IPS-18c (cell line): Measurements from ENCODE around the gene PLEKHM2.
"Not testable (repeated sequence)": the region's sequence is repeated elsewhere in the genome, so short reads cannot be mapped to it uniquely, and the experiment has no call there.

ENCODE experiments used
- H3K4me3 ChIP-seq: 2 replicates; pipeline ENCODE4 v1.7.0; 2013; ENCODE audit warnings: low read depth, mild to moderate bottlenecking, low read length, moderate library complexity; ENCODE audit not compliant: insufficient read depth
- H3K9me3 ChIP-seq: one replicate; pipeline ENCODE4 v1.6.1; 2013; ENCODE audit warnings: mild to moderate bottlenecking, low read length, moderate library complexity; ENCODE audit not compliant: control insufficient read depth, insufficient read depth

The PLEKHM2 gene

GRCh38 chr1:15684042-15684461, at the start of gene PLEKHM2:
PLEKHM2 (plus strand) TSS chr1:15684320; CDS start chr1:15684559, 239 bp downstream.
- Histone ChIP-seq H3K9me3 (no peaks in the 10 kb centered on the region), H3K4me3 (peak within 1 kb of the TSS; percentile 75)

- Histone ChIP-seq H3K4me3 (no peak overlapping the region), H3K9me3 (no peaks in the 10 kb centered on the region)
Observed at GRCh38 chr1:15636436-15636835, 47.7 kb upstream of the PLEKHM2 start.

GRCh38 chr1:15637826-15638225, 46.3 kb upstream of the PLEKHM2 start:
- no peak overlapping the region for H3K4me3 ChIP-seq
- no peaks in the 10 kb centered on the region for H3K9me3 ChIP-seq

GRCh38 chr1:15639262-15639661, 44.9 kb upstream of the PLEKHM2 start:
- no peaks in the 10 kb centered on the region for H3K9me3 ChIP-seq
- H3K4me3 ChIP-seq: no peak overlapping the region

- H3K9me3 ChIP-seq: no peaks in the 10 kb centered on the region
- no peak overlapping the region for H3K4me3 ChIP-seq
Observed at GRCh38 chr1:15639931-15640330, 44.2 kb upstream of the PLEKHM2 start.

GRCh38 chr1:15640667-15641066, 43.5 kb upstream of the PLEKHM2 start:
- no peak overlapping the region for H3K4me3 ChIP-seq
- H3K9me3 ChIP-seq: no peaks in the 10 kb centered on the region

- Histone ChIP-seq H3K9me3 (peaks cover 2% of the 10 kb centered on the region), H3K4me3 (no peak overlapping the region)
Observed at GRCh38 chr1:15649937-15650336, 34.2 kb upstream of the PLEKHM2 start.

GRCh38 chr1:15650433-15650832, 33.7 kb upstream of the PLEKHM2 start:
- Histone ChIP-seq H3K4me3 (no peak overlapping the region), H3K9me3 (peaks cover 2% of the 10 kb centered on the region)

GRCh38 chr1:15652130-15652529, 32.0 kb upstream of the PLEKHM2 start:
- not testable (repeated sequence) for H3K4me3 ChIP-seq, H3K9me3 ChIP-seq

GRCh38 chr1:15654091-15654690, 29.9 kb upstream of the PLEKHM2 start:
- H3K9me3 ChIP-seq: peaks cover 2% of the 10 kb centered on the region
- H3K4me3 ChIP-seq: no peak overlapping the region

GRCh38 chr1:15656464-15656863, 27.7 kb upstream of the PLEKHM2 start:
- no peak overlapping the region for H3K4me3 ChIP-seq
- H3K9me3 ChIP-seq: peaks cover 2% of the 10 kb centered on the region

- Histone ChIP-seq H3K9me3 (no peaks in the 10 kb centered on the region), H3K4me3 (no peak overlapping the region)
Observed at GRCh38 chr1:15657021-15657420, 27.1 kb upstream of the PLEKHM2 start.

GRCh38 chr1:15660151-15660550, 24.0 kb upstream of the PLEKHM2 start:
- H3K4me3 ChIP-seq: no peak overlapping the region

GRCh38 chr1:15662477-15662876, 21.6 kb upstream of the PLEKHM2 start:
- H3K9me3 ChIP-seq: no peaks in the 10 kb centered on the region
- H3K4me3 ChIP-seq: no peak overlapping the region

More at GRCh38 chr1:15660151-15660550, 24.0 kb upstream of the PLEKHM2 start:
- no peaks in the 10 kb centered on the region for H3K9me3 ChIP-seq

- no peaks in the 10 kb centered on the region for H3K9me3 ChIP-seq
- no peak overlapping the region for H3K4me3 ChIP-seq
Observed at GRCh38 chr1:15663925-15664324, 20.2 kb upstream of the PLEKHM2 start.

- no peaks in the 10 kb centered on the region for H3K9me3 ChIP-seq
- H3K4me3 ChIP-seq: no peak overlapping the region
Observed at GRCh38 chr1:15667362-15667761, 16.8 kb upstream of the PLEKHM2 start.

GRCh38 chr1:15668089-15668754, 15.9 kb upstream of the PLEKHM2 start:
- H3K9me3 ChIP-seq: no peaks in the 10 kb centered on the region
- H3K4me3 ChIP-seq: no peak overlapping the region

GRCh38 chr1:15669074-15669473, 15.0 kb upstream of the PLEKHM2 start:
- Histone ChIP-seq H3K4me3 (no peak overlapping the region), H3K9me3 (no peaks in the 10 kb centered on the region)

GRCh38 chr1:15669864-15670263, 14.3 kb upstream of the PLEKHM2 start:
- Histone ChIP-seq H3K4me3 (no peak overlapping the region), H3K9me3 (no peaks in the 10 kb centered on the region)
